Measurements from ENCODE around the gene UGT1A10. TPM values are rescaled to one million over a fixed set of nuclear protein-coding genes. Genes with fewer than 3 reads are reported as not detected.

Gene UGT1A10
- total RNA-seq, 2 experiments from 2014 or later: not detected

DNA sequence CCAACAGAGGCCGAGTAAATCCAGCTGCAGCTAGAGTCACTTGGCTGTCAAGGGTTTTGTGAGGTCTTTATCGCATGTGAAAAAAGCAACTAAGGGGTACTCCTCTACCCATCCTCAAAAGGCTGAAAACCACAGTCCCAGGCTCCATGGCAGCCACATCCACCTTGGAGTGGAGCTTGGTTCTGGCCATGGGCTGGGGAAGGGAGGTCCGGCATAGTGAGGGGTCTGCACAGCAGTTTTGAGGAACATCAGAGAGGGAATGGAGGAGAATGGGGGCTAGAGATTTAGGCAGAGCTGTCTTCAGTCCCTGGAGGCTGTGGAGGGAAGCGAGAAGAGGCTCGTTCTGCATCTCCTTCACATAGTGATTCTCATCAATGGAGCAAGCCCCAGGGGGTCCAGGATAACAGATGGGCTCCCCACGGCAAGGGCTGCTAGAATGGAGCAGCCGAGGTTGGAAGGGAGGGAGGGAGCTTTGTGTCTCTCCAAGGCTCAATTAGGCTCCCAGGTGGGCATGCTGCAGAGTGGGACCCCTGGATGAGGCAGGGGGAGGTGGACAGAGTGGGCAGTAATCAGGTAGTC, 162.9 kb downstream of the UGT1A10 start:
- Mint-ChIP-seq H3K4me3 (no peak overlapping the region), H3K27me3 (peaks cover under 1% of the 10 kb centered on the region), H3K27ac (no peak overlapping the region), H3K4me1 (ENCODE audit: low read depth) (no peaks in the 10 kb centered on the region), H3K36me3 (no peaks in the 10 kb centered on the region), H3K9me3 (no peaks in the 10 kb centered on the region)
- DNase-seq: no peak
- intact Hi-C loops (cut with micrococcal nuclease): no loop called here
- ChIA-PET POLR2A (no interaction called here), CTCF (no interaction called here)

DNA sequence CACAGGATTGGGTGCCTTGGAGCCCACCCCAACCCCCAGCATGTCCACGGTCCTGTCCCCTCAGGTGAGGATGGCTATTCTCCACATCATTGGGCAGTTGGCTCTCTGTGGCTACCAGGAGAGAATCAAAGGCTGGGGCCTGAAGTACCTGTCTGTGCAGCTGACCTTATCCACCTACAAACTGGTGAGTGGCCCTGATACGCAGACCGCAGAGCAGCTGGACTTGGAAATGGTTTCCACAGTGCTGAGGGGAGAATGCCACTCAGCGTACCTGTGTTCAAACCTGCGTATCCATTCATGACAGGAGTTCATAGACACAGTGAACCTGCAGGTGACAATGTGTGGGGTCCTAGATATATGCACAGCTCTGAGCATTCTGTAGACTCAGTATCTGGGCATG, 163.5 kb downstream of the UGT1A10 start:
- POLR2A ChIA-PET: no interaction called here
- Mint-ChIP-seq H3K36me3 (no peaks in the 10 kb centered on the region), H3K27me3 (peaks cover 2% of the 10 kb centered on the region), H3K27ac (no peak overlapping the region), H3K4me1 (ENCODE audit: low read depth) (no peaks in the 10 kb centered on the region), H3K9me3 (no peaks in the 10 kb centered on the region), H3K4me3 (no peak overlapping the region)
- intact Hi-C loops (cut with micrococcal nuclease): no loop called here
- CTCF ChIA-PET: no interaction called here
- peak; percentile 4 for DNase-seq

DNA sequence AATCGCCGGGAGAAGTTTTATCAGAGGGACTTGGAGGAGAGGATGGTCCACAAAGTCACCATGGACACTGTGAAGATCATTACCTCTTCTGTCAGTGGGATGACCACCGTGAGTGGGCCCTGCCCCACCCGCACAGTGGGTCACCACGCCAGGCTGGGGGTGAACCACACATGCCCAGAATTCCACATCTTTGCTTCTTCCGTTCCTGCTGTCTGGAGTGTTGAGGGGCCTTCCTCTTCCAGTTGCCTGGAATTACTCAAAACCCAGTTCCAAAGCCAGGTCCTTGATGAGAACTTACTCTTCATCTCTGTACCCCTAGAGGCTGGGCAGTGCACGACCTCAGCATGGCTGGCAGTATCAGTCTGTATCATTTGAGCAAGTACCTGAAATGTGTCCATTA, 164.0 kb downstream of the UGT1A10 start:
- intact Hi-C loops (cut with micrococcal nuclease): no loop called here
- ChIA-PET CTCF (no interaction called here), POLR2A (no interaction called here)
- no peak for DNase-seq
- Mint-ChIP-seq H3K27ac (no peak overlapping the region), H3K4me1 (ENCODE audit: low read depth) (no peaks in the 10 kb centered on the region), H3K9me3 (no peaks in the 10 kb centered on the region), H3K36me3 (no peaks in the 10 kb centered on the region), H3K4me3 (no peak overlapping the region), H3K27me3 (peaks cover 2% of the 10 kb centered on the region)

DNA sequence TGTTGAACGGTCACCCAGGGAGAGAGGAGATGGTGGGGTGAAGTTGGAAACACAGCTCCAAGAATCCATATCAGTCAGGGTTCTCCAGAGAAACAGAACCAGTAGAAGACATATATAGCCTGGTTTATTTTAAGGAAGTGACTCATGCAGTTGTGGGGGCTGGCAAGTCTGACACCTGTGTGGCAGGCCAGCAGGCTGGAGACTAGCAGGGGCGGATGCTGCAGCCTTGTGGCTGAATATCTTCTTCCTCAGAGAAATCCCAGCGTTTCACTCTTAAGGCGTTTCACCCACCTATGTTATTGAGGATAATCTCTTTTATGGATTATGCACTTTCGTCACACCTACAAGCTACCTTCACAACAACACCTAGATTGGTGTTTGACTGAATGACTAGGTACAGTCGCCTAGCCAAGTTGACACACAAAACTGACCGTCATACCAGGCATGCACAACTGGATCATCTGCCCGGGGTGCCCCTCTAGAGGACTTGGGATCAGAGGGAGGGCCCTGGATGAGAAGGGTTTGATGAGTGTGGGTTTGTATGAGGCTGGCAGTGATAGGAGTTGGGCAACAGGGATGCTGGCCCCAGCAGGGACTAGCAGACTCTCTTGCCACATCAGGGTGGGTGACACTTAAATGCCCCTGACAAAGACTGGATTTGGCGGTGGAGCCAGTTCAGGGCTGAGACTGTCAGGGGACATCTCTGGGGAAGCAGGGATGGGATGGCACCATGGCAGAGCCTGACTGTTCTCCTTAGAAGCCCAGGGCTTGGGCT, 165.3 kb downstream of the UGT1A10 start:
- CTCF ChIA-PET: no interaction called here
- POLR2A ChIA-PET: no interaction called here
- Mint-ChIP-seq H3K36me3 (no peaks in the 10 kb centered on the region), H3K27me3 (peaks cover 2% of the 10 kb centered on the region), H3K27ac (no peak overlapping the region), H3K4me1 (ENCODE audit: low read depth) (no peaks in the 10 kb centered on the region), H3K9me3 (no peaks in the 10 kb centered on the region), H3K4me3 (no peak overlapping the region)
- peak; percentile 25 for DNase-seq
- intact Hi-C loops (cut with micrococcal nuclease): no loop called here

DNA sequence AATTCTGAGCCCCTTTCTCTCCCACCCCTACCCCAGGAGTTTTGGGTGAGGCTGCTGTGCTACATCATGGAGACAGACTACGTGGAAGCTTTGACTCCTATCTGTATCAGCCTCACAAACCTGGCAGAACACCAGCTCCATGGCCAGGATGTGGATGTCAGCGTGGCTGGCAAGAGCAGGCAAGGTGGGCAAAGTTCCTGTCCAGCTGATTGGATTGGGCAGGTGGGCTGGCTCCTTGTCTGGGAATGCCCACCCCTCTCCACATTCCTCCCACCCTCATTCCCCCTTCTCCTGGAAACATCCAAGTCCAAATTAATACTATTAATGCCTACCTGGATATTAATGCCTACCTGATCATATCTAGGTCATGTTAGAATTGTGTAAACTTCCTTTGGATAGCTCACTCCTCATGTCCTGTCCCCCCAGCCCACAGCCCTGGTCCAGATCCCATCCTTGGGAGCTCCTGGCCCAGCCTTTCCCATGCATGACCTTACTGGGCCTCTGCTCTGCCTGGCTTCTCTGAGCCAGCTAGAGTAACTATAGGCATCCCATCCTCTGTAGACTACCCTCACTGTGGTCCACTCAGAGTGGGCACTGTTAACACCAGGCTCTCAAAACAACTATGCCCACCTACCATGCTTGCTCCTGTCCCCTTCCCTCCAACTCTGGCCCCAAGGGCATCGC, 166.0 kb downstream of the UGT1A10 start:
- no peak overlapping the region for H3K4me3 Mint-ChIP-seq
- H3K27me3 Mint-ChIP-seq: peaks cover 2% of the 10 kb centered on the region
- POLR2A ChIA-PET: no interaction called here
- CTCF ChIA-PET: no interaction called here
- no peaks in the 10 kb centered on the region for H3K9me3 Mint-ChIP-seq
- H3K27ac Mint-ChIP-seq: no peak overlapping the region
- peak; percentile 3 for DNase-seq
- H3K36me3 Mint-ChIP-seq: no peaks in the 10 kb centered on the region
- H3K4me1 Mint-ChIP-seq (ENCODE audit: low read depth): no peaks in the 10 kb centered on the region
- intact Hi-C loops (cut with micrococcal nuclease): no loop called here

DNA sequence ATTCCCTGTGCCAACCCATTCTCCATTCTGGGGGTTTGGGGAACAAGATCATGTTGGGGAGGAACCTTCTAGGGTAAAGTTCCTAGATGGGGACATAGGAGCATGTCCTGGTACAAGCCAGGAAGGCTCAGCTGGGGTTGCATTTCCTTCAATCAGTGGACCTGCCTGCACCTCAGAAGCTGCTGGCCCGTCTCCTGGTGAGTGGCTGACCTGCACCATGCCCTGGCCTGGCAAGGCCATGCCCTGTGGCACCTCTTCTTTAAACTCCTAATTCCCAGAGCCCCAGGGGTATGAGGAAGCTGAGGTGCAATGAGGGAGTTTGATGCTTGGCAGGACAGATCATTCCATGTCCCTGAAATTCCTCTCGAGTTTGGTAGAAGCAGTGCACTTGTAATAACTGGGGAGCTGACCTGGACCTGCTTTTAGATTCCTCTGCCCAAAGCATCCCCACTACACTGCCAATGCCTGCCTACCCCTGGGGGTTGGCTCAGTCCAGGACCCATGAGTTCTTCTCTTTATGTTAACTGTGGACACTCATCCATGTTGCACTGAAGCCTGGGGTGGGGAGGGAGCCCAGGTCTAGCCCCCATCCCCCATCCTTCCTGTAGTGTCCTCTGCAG, 167.2 kb downstream of the UGT1A10 start:
- H3K9me3 Mint-ChIP-seq: no peaks in the 10 kb centered on the region
- H3K27me3 Mint-ChIP-seq: peaks cover 2% of the 10 kb centered on the region
- no peaks in the 10 kb centered on the region for H3K36me3 Mint-ChIP-seq
- ChIA-PET POLR2A (no interaction called here), CTCF (no interaction called here)
- intact Hi-C loops (cut with micrococcal nuclease): no loop called here
- H3K27ac Mint-ChIP-seq: no peak overlapping the region
- H3K4me3 Mint-ChIP-seq: no peak overlapping the region
- DNase-seq: peak; percentile 1
- H3K4me1 Mint-ChIP-seq (ENCODE audit: low read depth): no peaks in the 10 kb centered on the region

DNA sequence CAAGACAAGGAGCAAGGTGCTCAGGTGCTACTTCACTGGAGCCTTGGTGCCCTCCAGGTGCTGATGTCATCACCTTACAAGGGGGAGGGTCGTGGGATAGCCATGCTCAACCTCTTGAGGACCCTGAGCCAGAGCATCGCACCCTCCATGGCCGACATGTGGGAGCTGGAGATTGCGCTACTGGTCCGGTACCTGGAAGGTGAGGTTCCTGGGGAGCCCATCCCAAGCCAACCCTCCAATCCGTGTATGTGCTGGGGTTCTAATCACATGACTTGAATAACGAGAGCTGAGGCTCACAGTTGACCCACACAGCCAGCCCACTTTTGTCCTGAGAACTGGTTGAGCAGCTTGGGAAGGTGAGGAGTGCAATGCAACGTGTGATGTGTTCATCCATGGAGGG, 167.7 kb downstream of the UGT1A10 start:
- no peak overlapping the region for H3K27ac Mint-ChIP-seq
- peaks cover 2% of the 10 kb centered on the region for H3K27me3 Mint-ChIP-seq
- H3K4me3 Mint-ChIP-seq: no peak overlapping the region
- CTCF ChIA-PET: no interaction called here
- POLR2A ChIA-PET: no interaction called here
- no peaks in the 10 kb centered on the region for H3K9me3 Mint-ChIP-seq
- intact Hi-C loops (cut with micrococcal nuclease): no loop called here
- no peaks in the 10 kb centered on the region for H3K36me3 Mint-ChIP-seq
- H3K4me1 Mint-ChIP-seq (ENCODE audit: low read depth): no peaks in the 10 kb centered on the region
- no peak for DNase-seq

DNA sequence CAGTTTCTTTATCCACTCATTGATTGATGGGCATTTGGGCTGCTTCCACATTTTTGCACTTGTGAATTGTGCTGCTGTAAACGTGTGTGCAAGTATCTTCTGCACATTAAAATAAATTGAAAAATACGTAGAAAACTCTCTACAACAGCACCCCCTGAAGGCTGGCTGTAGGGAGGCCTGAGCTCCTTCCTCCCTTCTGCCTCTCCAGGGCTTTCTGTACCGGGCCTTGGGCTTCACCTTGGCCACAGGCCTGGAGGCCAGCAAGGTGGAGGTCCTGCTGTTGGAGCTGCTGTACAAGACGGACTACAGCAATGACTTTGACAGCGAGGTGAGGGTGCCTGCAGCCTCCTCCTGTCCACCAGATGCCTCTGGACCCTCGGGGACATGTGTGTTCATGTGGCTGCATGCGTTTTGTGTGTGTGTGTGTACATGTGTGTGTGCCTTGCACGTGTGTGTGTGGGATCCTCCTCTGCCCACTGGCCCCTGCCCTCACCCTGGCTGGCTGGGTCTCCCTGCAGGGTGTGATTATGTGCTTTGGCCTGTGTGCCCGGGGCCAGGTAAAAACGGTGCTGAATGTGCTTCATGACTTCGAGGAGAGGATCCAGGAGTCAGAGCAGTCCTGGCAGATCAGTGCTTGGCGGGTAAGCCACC, 171.1 kb downstream of the UGT1A10 start:
- Mint-ChIP-seq H3K9me3 (no peaks in the 10 kb centered on the region), H3K27me3 (peaks cover 8% of the 10 kb centered on the region), H3K27ac (no peak overlapping the region), H3K4me3 (no peak overlapping the region), H3K4me1 (ENCODE audit: low read depth) (no peaks in the 10 kb centered on the region), H3K36me3 (no peaks in the 10 kb centered on the region)
- intact Hi-C loops (cut with micrococcal nuclease): no loop called here
- DNase-seq: peak; percentile 4
- ChIA-PET CTCF (no interaction called here), POLR2A (no interaction called here)

DNA sequence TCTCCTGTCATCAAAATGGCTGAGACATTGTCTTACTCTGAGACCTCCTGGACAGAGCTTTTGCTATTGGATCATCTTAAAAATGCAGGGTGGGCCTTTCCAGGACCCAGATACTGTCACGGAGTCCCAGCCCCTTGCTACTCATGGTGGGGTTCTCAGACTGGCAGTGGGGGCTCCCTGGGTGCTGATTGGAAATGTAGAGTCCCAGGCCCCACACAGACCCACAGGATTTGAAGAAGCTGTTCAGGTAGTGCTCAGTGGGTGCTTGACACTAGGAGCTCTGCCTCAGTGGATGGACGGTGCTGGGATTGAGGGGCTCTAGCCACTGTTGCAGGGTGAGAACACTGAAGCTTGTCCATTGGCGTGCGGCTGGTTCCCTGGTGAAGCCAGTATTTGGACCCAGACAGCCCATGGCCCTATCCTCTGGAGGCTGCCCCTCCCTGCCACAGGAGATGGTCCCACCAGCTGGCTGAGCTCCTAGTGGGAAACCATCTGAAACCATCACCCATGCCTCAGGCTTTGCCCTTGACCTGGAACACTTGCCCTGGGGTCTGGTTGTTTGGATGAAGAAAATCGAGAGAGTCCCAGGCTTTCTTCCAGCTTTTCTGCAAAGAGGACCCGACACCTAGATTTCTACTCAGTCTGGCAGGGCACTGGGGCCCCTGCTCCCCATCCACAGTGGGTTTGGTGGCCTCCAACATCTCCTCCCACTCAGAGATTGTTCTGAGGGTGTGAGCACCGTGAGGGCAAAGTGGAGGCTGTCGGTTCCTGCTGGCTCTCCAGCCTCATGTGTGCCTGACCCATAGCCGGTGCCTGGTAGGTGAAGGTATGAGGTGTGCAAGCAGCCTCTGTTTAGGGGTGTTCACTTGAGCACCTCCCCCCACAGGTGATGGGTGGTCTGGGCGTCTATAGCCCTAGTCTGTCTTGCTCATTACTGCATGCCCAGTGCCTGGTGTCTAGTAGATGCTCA, 172.0 kb downstream of the UGT1A10 start:
- Mint-ChIP-seq H3K27me3 (peaks cover 8% of the 10 kb centered on the region), H3K36me3 (no peaks in the 10 kb centered on the region), H3K4me1 (ENCODE audit: low read depth) (no peaks in the 10 kb centered on the region), H3K4me3 (no peak overlapping the region), H3K9me3 (no peaks in the 10 kb centered on the region), H3K27ac (no peak overlapping the region)
- peak; percentile 3 for DNase-seq
- ChIA-PET CTCF (no interaction called here), POLR2A (no interaction called here)
- intact Hi-C loops (cut with micrococcal nuclease): no loop called here

DNA sequence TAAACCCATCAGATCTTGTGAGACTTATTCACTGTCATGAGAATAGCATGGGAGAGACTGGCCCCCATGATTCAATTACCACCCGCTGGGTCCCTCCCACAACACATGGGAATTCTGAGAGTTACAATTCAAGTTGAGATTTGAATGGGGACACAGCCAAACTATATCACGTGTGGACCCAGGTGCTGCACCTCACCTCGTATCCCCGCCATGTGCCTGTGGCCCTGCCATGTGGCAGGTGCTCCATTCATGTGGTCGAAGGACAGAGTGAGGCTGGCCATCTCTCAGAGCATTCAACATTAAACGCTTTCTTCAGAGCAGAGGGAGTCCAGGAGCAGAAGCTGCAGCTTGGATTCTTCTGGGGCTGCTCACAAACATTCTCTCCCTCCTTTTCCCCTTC, 174.1 kb downstream of the UGT1A10 start:
- POLR2A ChIA-PET: no interaction called here

DNA sequence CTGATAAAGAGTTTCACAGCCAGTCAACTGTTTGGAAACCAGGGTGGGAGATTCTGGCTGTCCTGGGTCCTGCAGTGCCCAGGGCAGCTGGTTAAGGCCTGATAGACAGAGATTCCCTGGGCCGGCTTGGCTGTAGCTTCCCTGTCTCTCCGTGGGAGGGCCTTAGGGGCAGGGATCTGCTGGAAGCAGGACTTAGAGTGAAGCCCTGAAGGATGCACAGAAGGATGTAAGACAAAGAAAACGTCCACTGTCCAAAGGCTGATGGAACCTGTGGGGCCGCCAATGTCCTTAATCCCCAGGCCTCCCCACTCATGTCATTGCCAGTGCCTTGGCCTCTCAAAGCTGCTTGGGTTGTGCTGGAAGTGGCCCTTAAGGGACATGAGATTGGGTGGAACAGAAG, 174.8 kb downstream of the UGT1A10 start:
- no peak overlapping the region for H3K4me3 Mint-ChIP-seq
- CTCF ChIA-PET: no interaction called here
- DNase-seq: peak; percentile 4
- H3K4me1 Mint-ChIP-seq (ENCODE audit: low read depth): no peaks in the 10 kb centered on the region
- intact Hi-C loops (cut with micrococcal nuclease): no loop called here
- no peaks in the 10 kb centered on the region for H3K9me3 Mint-ChIP-seq
- H3K27ac Mint-ChIP-seq: no peak overlapping the region
- H3K27me3 Mint-ChIP-seq: peaks cover 6% of the 10 kb centered on the region
- no peaks in the 10 kb centered on the region for H3K36me3 Mint-ChIP-seq
- POLR2A ChIA-PET: no interaction called here

More for the DNA sequence above, 174.1 kb downstream of the UGT1A10 start:
- DNase-seq: peak; percentile 3
- Mint-ChIP-seq H3K27ac (no peak overlapping the region), H3K36me3 (no peaks in the 10 kb centered on the region), H3K9me3 (no peaks in the 10 kb centered on the region), H3K4me1 (ENCODE audit: low read depth) (no peaks in the 10 kb centered on the region), H3K4me3 (no peak overlapping the region), H3K27me3 (peaks cover 6% of the 10 kb centered on the region)
- intact Hi-C loops (cut with micrococcal nuclease): no loop called here
- CTCF ChIA-PET: no interaction called here
